ENCODE data around the gene SH3BP4.

The SH3BP4 gene

DNA sequence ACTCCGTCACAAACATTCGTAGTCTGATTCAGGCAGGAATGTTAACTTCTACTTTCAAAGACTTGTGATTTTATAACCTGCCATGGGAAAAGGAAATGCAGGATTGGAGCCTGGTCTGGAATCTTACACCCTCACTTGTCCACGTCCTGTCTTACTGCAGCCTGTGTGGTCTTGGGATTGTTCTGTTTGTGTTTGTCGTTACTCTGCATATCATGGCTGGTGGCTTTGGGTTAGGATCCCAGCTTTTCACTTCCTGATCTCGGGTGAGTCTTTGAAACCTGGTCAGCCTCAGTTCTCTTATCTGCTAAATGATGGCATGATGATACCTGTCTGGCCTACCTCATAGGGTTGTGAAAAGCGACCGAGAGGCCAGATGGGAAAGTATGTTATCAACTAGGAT, 34.6 kb downstream of the SH3BP4 start:
- DNase-seq: no peak

DNA sequence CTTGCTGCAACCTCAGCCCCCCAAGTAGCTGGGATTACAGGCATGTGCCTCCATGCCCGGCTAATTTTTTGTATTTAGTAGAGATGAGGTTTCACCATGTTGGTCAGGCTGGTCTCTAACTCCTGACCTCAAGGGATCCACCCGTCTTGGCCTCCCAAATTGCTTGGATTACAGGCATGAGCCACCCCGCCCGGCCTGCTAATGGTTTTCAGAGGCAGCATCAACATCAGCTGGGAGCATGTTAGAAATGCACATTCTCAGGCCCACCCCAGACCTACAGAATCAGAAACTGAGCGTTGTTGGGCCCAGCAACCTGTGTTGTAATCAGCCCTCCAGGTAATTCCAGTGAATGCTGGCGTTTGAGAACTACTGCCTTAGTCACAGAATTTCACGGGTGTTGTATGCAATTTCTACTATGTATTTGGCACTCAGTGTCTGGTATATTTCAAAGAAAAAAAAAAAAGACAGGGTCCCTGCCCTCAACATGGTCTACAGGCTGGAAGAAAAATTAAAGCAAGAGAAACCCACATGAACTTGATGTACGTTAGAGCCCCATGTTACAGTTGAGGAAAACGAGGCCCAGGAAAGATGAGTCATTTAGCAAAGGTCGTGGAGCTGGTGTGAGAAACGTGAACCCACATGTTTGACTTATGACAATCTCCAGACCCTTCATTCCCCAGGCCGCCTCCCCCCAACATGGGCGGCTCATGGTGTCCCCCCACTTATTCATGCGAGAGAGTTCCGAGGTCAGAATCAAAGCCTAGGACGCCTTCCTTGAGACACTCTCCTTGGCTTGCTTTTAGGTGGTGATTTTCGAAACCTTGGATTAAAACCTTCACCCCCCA, 35.3 kb downstream of the SH3BP4 start:
- no peak for DNase-seq

DNA sequence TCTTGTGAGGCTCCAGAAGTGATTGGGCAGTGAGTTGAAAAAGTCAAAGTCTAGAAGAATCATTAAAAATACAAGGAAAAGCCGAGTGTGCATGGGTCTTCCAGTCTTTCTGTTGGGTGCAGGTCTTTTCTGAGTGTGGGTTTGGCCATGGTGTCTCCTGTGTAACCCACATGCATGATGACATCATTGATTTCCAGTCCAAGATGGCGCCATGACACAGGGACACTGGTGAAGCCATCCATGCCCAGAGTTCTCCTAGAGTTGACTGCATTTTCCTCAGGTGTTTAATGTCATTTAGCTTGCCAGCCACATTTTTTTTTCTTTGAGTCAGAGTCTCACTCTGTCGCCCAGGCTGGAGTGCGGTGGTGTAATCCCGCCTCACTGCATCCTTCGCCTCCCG, 35.9 kb downstream of the SH3BP4 start:
- no peak for DNase-seq

DNA sequence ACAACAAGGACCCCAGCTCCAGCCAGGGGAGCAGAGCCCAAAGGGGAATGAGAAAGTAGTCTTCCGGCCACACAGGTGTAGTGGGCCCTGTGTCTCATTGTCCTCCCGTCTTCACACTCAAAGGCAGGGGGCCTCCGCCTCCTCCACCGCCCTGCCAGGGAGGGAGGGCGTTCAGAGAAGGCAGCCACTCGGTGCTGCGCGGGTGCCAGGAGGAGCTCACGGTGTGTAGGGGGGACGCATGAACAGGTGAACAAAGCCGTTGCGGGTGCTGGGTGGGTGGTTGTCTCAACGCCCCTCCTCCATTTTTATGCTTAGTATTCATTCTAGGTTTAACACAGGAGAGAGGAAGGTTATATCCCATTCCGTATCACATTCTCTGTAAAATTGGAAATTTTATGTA, 36.7 kb downstream of the SH3BP4 start:
- no peak for DNase-seq

DNA sequence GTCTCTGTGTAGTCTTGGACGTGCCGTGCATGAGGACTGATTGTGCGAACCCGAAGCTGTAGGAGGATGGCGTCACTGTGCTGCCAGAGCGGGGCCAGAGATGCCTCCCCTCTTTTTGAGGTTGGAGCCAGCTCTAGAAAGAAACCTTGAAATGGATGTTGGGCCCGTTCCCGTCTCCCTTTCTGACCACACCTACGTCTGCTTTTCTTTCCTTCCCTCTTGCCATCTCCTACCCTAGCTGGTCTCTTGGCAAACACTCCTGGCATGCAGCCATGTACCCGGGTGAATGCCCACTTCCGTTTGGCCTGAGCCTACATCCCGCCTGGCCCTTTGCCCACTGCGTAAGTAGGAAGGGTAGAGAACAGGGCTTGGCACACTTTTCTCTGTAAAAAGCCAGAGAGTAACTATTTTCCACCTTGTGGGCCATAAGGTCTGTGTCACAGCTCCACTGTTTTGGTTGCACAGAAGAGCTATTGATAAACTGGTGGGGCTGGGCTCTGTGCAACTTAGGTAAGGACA, 37.4 kb downstream of the SH3BP4 start:
- no peak for DNase-seq

DNA sequence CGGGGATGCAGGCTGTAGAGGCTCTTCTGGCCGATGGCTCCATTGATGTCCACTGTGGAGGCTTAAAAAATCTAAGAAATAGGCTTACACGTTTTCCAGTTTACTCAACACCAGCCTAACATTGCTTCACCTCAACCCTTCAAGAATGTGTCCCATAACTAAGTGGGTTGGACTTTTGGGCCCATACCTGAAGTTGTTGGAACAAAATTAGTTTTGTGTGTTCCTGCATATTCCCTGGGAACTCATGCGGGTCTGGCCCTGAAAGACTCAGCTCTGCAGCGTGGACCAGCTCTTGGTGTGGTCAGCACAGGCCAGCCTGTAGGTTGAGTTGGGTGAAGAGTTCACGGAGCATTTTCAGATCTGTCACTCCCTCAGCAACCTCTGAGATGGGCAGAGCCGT, 38.5 kb downstream of the SH3BP4 start:
- DNase-seq: no peak

DNA sequence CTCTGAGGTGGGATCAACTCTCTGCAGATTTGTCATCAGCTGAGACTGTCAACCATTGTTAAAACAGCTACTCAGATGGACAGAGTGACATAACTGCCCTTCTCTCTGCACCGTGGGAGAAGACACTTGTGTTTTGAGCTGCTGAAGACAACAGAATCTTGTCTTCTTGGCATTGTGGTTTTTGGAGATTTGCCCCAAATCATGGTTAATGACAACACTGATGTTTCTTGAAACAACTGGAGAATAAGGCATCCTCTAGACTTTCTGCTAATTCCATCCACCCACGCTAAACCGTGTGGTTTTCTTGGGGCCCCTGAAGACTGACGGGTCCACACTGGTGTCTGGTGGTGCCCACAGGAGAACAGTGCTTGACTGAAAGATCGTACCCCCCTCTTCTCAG, 39.5 kb downstream of the SH3BP4 start:
- no peak for DNase-seq

DNA sequence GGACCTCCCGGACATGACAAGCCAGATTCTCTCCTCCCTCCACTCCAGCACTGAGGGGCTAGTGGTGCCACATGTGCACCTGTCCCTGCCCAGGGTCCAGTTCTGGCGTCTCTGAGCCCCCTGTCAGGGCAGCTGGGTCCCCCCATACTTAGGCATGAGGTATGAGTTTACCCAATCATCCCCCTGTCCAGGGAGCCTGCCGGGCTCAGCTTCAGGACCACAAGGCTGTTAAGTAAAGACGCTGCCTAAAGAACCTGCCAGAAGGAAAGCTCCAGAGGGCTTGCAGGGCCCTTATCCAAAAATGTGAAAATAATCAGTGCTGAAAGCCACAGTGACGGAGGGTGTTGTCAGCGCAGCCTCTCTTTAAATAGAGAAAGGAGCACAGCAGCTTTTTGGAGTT, 40.0 kb downstream of the SH3BP4 start:
- DNase-seq: no peak

DNA sequence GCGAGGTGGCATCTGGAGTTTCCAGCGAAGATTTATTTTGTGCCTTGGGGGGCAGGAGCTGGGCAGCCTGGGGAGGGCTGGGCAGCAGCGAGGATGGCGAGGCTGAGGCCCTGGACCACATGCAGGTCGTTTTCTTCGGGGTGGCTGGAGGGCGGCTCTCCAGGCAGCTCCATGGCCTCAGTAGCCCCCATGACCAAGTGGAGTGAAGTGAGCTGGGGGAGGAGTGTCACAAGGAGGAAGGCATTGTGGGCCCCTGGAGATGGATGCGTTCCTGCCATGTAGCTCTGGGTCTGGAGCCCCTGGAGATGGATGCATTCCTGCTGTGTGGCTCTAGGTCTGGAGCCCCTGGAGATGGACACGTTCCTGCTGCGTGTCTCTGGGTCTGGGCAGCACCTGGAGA, 40.4 kb downstream of the SH3BP4 start:
- DNase-seq: no peak

DNA sequence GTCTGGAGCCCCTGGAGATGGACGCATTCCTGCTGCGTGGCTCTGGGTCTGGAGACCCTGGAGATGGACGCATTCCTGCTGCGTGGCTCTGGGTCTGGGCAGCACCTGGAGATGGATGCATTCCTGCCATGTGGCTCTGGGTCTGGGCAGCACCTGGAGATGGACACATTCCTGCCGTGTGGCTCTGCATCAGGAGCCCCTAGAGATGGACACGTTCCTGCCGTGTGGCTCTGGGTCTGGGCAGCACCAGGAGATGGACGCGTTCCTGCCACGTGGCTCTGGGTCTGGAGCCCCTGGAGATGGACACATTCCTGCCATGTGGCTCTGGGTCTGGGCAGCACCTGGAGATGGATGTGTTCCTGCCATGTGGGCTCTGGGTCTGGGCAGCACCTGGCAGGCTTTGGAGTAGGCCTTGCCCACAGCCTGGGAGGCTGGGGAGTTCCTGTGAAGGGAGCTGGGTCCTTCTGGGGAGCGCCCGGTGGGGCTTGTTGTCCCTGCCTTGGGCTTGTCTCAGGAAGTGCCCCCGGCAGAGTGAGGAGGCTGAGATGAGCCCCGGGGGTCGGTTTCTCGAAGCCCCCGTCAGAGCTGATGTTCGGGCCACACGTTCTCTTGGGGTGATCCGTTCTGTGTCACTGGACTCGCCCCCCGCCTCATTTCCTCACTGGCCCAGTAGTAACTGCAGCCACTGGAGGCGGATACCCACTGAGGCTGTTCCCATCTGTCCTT, 41.0 kb downstream of the SH3BP4 start:
- DNase-seq: no peak

DNA sequence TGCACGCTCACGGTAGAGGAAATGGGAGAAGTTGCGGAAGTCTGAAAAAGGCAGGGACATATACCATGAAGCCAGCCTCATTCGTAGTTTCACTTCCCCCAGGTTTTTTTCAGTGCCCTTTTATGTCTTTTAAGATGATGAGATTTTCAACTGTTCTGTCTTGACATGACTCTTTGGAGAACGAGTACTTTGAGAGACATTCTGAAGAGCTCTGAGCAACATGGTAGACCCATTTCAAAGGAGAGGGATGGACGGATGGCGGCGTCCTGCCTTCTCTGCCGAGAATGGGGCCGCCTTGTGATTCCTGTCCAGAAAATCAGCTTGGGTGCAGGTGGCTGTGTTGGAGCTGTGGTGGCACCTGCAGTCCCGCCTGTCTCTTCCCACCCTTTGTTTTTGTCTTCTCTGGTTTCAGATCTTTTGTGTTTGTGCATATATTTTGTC, 41.7 kb downstream of the SH3BP4 start:
- no peak for DNase-seq

DNA sequence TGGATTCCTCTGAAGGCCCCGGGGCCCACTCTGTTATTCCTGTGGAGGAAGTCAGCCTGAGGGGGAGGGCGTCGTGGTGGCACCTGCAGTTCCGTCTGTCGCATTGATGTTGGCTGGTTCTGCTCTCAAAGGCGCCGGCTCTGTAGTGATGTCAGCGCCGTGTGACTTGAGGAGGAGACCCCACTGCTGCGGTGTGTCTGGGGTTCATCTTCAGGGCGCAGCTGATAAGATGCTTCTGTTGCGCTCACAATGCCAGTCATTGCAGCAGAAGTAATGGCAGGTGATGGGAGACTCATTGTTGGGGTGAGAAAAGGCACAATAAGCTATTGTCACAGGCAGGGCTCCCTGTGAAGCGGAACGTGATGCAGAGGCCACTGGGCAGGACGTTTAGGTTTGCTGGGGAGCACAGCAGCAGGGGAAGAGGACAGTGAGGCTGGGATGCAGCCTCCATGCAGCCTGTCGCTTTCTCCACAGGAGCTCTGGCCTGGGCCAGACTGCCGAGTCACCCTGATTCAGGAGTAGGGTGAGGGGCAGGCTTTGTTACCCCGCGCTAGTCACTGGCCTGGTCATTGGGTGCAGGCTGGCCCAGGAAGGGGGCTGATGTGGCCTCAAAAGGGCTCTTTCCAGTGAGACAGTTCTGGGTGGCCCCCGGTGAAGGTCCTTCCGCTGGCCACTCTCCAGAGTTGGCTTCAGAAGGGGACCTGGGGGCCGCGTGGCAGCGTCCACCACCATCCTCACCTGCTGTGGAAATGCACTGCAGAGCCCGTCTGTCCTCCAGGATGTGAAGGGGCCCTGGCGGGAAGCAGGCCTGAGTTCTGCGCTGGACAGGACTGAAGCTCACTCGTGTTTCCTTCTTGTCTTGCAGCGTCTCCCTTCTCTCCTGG, 42.9 kb downstream of the SH3BP4 start:
- DNase-seq: no peak

DNA sequence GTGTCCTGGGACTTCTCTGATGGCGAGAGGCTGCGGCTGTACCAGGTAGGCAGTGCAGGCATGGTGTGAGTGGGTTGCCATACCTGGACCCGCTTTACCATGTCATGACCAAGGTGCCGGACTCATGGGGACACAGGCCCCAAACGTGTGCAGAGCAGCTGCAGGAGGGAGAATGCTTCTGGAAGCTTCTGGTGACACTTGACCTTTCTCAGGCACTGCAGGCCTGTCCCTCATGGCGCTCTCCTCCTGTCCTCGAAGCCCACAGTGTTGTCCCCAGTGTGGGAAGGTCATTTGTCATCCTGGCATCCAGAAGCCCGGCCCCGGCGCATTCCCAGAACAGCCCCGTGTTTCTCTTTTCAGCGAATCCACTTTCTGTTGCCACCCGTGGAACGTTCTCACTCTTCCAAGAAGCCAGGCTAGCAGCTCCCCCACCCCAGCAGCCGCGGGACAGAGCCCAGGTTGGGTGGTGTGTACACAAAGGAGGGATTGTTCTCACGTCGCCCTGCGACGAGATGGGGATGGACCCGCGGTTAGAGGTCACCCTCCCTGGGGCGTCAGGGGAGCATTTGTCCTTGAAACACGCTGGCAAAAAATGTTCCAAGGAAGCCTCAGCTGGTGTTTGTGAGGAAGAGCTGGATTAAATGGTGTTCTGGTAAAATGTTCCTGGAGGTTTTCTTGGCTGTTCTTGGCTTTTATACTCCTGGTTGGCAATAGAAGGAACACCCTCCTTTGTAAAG, 43.7 kb downstream of the SH3BP4 start:
- DNase-seq: no peak

DNA sequence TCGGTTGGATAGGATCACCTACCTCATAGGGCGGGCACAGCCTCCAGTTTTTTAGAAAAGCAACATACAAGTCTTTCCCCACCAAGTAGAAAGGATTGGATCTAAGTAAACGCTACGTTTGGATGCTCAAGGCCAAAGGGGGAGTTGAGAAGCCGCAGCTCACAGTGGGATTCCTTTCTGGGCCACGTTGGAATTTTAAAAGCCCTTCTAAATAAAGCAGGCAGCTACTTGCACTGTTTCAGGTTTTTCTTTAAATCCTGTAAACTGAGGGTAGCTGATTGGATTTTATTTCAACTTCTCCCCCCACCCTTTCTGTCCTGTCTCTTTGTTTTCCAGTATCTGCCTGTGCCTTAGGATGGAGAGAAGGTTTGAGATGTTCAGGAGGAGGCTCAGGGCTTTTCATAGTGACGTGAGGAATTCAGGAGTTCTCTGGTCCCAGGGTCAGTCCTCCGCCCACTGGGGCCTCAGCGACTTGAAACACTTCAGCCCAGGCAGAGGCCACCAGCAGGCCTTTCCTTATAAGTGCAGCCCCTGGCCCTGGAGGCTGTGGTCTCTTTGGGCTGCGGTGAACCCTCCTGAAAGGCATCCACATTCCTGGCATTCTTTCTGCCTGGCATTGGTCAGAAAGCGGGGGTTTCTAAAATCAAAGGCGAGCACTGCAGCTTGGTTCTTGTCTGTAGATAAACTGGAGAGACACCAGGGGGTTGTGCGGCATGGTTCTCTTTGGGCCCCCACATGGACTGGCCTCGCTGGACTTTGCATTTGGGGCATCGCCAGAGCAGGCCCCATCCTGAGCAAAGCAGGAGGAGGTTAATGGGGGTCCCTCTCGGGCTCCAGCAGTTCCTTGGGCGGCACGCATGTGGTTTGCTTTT, 44.5 kb downstream of the SH3BP4 start:
- DNase-seq: no peak

DNA sequence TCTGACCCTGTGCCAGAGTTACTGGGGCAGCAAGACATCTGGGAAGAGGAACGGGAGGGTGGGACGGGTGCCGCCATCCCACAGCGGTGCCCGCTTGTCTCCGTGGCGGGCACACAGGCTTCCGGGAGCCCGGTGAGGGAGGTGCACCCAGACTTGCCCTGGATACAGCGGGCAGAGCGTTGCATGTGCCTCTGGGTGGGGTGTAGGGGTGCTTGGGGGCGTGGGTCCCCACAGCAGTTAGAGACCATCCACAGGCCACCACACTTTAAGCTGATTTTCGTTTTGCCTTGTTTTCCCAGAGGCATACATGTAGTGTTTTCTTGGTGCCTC, 45.1 kb downstream of the SH3BP4 start:
- no peak for DNase-seq

DNA sequence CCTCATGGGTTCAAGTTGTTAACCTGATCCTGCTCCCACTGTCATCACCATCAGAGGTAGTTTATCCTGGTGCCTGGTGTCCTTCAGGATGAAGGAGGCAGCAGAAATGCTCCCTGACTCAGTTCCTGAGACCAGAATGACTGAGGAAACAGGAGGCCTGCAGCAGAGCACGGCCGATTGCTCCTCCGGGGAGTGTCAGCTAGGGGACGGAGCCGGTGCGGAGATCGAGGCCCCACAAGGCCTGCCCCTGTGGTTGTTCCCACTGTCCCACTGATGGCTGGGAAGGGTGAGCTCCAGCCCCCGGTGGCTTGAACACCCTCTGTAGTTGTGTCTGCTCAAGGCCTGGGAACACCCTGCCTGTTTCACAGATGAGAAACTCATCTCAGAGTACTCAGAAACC, 45.6 kb downstream of the SH3BP4 start:
- no peak for DNase-seq

DNA sequence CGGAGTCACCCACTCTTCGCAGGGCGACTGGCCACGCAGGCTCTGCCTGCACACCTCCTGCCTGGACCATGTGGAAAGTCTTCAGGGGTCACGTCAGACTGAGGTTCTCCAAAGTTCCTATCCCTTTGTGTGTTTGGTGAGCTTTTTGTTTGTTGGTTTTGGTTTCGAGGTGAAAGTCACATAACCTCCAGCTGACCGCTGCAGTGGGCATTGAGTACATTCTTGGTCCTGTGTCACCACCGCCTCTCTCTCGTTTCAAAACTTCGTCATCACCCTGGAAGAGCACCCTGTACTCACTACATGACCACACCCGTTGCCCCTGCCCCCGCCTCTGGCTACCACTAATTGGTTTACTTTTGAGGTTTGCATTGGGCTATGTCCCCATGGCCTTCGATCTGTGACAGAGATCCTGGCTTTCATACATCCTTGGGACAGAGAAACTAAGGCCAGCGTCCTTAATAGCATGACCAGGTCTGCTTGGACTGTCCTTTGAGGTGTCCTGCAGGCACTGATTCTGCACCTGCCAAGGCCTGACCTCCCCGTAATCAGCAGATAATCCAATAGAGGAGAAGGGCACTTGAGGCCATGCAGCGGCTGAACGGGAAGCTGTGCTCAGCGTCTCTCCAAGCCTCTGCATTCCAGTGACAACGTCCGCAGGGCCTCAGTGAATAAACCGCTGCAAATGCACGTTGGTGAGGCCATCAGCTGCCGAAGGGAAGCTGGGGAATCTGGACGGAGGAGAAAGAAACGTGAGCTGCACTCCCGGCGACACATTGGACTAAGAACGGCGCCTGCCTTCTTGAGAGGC, 46.8 kb downstream of the SH3BP4 start:
- no peak for DNase-seq

DNA sequence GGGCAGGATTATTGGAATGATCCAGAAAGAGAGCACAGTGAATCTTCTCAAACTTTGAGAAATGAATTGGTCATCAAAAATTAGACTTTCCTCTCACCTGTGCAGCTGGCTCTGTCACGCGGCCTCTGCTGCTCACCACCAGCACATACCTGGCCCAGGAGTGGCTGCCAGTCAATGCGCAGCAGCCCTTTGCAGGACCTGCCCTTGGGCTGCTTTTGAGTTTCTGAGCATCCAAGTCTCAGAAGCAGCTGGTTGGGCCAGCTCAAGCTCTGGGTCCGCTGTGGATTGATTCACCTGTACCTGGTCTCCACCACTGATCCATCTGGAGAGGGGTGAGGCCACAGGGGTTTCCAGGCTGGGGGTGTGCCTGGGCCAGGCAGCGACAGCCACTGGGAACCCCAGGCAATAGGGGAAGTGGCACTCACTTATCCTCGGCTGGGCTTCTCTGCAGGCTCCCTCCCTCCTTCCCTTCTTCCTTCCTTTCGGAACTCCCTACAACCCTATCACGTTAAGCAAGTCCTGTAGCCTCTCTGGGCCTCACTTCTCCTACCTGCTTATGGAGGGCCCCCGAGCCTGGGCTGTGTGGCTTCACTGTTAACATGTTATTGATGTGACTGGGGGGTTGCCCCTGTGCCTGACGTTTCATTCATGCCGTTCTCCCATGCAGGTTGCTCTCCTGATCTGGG, 48.1 kb downstream of the SH3BP4 start:
- DNase-seq: no peak

DNA sequence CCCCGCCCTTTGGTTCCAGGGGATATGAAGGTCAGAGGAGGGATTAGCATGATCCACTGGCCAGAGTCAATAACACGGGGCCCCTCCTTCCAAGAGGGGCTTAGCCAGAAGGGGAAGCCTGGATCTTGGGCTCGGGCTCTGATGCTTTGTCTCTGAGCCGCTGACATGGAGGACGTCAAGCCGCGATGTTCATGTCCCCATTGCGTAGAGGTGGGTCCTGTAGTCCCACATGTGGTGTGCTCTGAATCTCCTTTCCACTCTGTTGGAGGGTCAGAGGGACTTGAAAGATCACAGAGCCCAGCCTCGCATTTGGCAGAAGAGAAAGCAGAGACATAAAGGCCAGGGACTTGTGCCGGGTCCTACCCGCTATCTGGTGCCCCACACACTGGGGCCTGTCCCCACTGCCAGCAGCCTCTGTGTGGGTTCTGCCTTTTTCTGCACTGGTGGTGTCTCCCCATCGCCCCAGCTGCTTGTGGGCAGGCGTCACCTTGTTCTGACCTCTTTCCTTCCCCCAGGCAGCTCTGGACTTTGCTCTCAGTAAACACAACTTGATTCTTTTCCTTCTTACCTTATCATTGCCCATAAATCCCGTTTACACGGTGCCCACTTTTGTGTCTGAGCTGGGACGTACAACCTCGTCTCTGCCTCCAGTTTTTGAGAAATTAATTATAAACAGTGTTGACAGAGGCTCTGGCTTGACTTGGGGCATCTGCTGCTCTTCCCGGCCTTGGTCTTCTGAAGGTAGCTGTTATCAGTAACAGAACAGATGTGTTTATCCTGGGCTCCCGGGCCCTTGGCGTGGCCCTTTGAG, 48.8 kb downstream of the SH3BP4 start:
- DNase-seq: no peak

Measured in KG1 (cell line).